ENCODE data around the gene DGKA. TPM values are rescaled to one million over a fixed set of nuclear protein-coding genes. Genes with fewer than 3 reads are reported as not detected.

DGKA gene
- total and polyA plus RNA-seq, 2 of the 13 experiments (the other 11 are each of a cell fraction or from before 2014, with no cell fraction given) = 2.4 to 5.4 TPM

- Histone ChIP-seq H3K4me1 (ENCODE audit: insufficient read depth, low read length) (peaks cover 39% of the 10 kb centered on the region), H3K9me3 (ENCODE audit: low read length) (no peaks in the 10 kb centered on the region), H3K27ac (ENCODE audit: extremely low read length, insufficient read depth, low read length) (peak overlapping the region; percentile 45), H2AFZ (ENCODE audit: low read length) (no peak overlapping the region), H3K4me2 (ENCODE audit: low read depth, low read length) (no peak overlapping the region), H3K9ac (ENCODE audit: insufficient read depth, low read depth, low read length) (no peak overlapping the region; the same call in 1 of the 2 replicates), H3K79me2 (ENCODE audit: insufficient read depth, low read length) (peaks cover 20% of the 10 kb centered on the region), H3K4me3 (replicated peaks in 1 of 3; ENCODE audit: insufficient read depth in 1 of 3, low read depth in 2 of 3, low read length in 3 of 3) (no peak overlapping the region), H3K36me3 (replicated peaks in 1 of 2; ENCODE audit: control insufficient read depth in 1 of 2, insufficient read depth in 2 of 2, low read length in 2 of 2) (peaks cover 16 to 38% of the 10 kb centered on the region in 2 experiments), H3K27me3 (ENCODE audit: control insufficient read depth in 1 of 2, insufficient read depth in 2 of 2, low read length in 2 of 2) (peaks cover 0 to 3% of the 10 kb centered on the region in 2 experiments; a peak in 1 of 5 replicates), H4K20me1 (ENCODE audit: insufficient read depth, low read length) (no peaks in the 10 kb centered on the region)
- WGBS (ENCODE audit: low lambda C conversion rate) = 67% methylated on average over 8 of the region's 8 CpGs
- in situ Hi-C loops (cut with HindIII; ENCODE audit: extremely low pct_ligation_motif_present, low pct_unique_long_range_greater_than_20kb) = loop anchor here (5.0 kb wide), 1 partner anchor 37 kb away; no protein-coding TSS in a partner anchor
- no TSS peak for BruUV-seq (replicated peaks)
- peak; percentile 57 for FAIRE-seq
- intact Hi-C loops (cut with micrococcal nuclease; ENCODE audit: unreplicated experiment) = no loop called here
- peak; percentile 13 for DNase-seq (ENCODE audit: low spot score)
- CTCF ChIA-PET (ENCODE audit: low intra/inter-chr PET ratio, low total read pairs) = interaction anchor here (0.7 to 3.0 kb wide), 5 partner anchors 31 to 47 kb away, joined by 3 to 79 read pairs (median 4); partner anchors contain the start of gene RPS26
- POLR2A ChIA-PET = interaction anchor here (0.7 to 3.5 kb wide), 9 partner anchors 12 to 275 kb away, joined by 3 to 60 read pairs (median 4); partner anchors contain the start of genes IKZF4 and RAB5B
- no peak for ATAC-seq
- TF ChIP-seq ZNF530 (CRISPR knock-in tag; IDR thresholded peaks at IDR 0.05; ENCODE audit: low read depth) (no peak), ZNF484 (CRISPR knock-in tag; IDR thresholded peaks at IDR 0.05; ENCODE audit: borderline replicate concordance, low read depth) (no peak), ZNF318 (CRISPR knock-in tag; IDR thresholded peaks at IDR 0.05) (no peak), FOXC1 (CRISPR knock-in tag; IDR thresholded peaks at IDR 0.05; ENCODE audit: borderline replicate concordance) (no peak), PHF20 (CRISPR knock-in tag; IDR thresholded peaks at IDR 0.05) (no peak), ZNF292 (CRISPR knock-in tag; IDR thresholded peaks at IDR 0.05; ENCODE audit: borderline replicate concordance, low read depth) (no peak), ZNF256 (CRISPR knock-in tag; conservative IDR thresholded peaks at IDR 0.05) (no peak), RBAK (CRISPR knock-in tag; IDR thresholded peaks at IDR 0.05) (no peak), RERE (CRISPR knock-in tag; IDR thresholded peaks at IDR 0.05; ENCODE audit: low read depth) (no peak), ZFP36L2 (CRISPR knock-in tag; IDR thresholded peaks at IDR 0.05) (no peak)
Measured at GRCh38 chr12:55995366-55995765, 64.4 kb downstream of the DGKA start.
